DLD1 (cell line): ENCODE results near the gene BUD13.
"Not testable (repeated sequence)": the region's sequence is repeated elsewhere in the genome, so short reads cannot be mapped to it uniquely, and the experiment has no call there.

Experiments
- in situ Hi-C: cut with HindIII; loops from 2 replicates; pipeline ENCODE4 v1.10.0; 2017; ENCODE audit warnings: low sequenced_read_pairs

The BUD13 gene

GRCh38 chr11:116772443-116773202 is at the start of gene BUD13:
BUD13 (minus strand) TSS chr11:116772987; CDS start chr11:116772964, 23 bp downstream.
- in situ Hi-C loops = no loop called here

- in situ Hi-C loops = no loop called here
These were observed 49.8 kb upstream of the BUD13 start for GRCh38 chr11:116822575-116822974.

- in situ Hi-C loops = no loop called here
These were observed 48.5 kb upstream of the BUD13 start for GRCh38 chr11:116821050-116821918.

- in situ Hi-C loops = no loop called here
These were observed 46.3 kb upstream of the BUD13 start for GRCh38 chr11:116819049-116819448.

GRCh38 chr11:116814502-116814901 is 41.7 kb upstream of the BUD13 start:
- in situ Hi-C loops = no loop called here

GRCh38 chr11:116813781-116814471 is 41.1 kb upstream of the BUD13 start:
- in situ Hi-C loops = no loop called here

GRCh38 chr11:116813170-116813569 is 40.4 kb upstream of the BUD13 start:
- in situ Hi-C loops = no loop called here

GRCh38 chr11:116812109-116812508 is 39.3 kb upstream of the BUD13 start:
- in situ Hi-C loops = no loop called here

- in situ Hi-C loops = no loop called here
These were observed 38.4 kb upstream of the BUD13 start for GRCh38 chr11:116811194-116811593.

- in situ Hi-C loops = no loop called here
These were observed 35.7 kb upstream of the BUD13 start for GRCh38 chr11:116808262-116809175.

GRCh38 chr11:116807601-116808261 is 34.9 kb upstream of the BUD13 start:
- in situ Hi-C loops = no loop called here

GRCh38 chr11:116804001-116804400 is 31.2 kb upstream of the BUD13 start:
- in situ Hi-C loops = no loop called here

- in situ Hi-C loops = not testable (repeated sequence)
These were observed 28.9 kb upstream of the BUD13 start for GRCh38 chr11:116801662-116802061.

GRCh38 chr11:116800610-116801009 is 27.8 kb upstream of the BUD13 start:
- in situ Hi-C loops = no loop called here

- in situ Hi-C loops = no loop called here
These were observed 25.6 kb upstream of the BUD13 start for GRCh38 chr11:116798368-116798767.

- in situ Hi-C loops = no loop called here
These were observed 25.0 kb upstream of the BUD13 start for GRCh38 chr11:116797816-116798215.

GRCh38 chr11:116796548-116796947 is 23.8 kb upstream of the BUD13 start:
- in situ Hi-C loops = no loop called here

GRCh38 chr11:116794851-116795250 is 22.1 kb upstream of the BUD13 start:
- in situ Hi-C loops = no loop called here

- in situ Hi-C loops = no loop called here
These were observed 20.9 kb upstream of the BUD13 start for GRCh38 chr11:116793772-116794097.
